ENCODE results near the gene NLK.

DNA sequence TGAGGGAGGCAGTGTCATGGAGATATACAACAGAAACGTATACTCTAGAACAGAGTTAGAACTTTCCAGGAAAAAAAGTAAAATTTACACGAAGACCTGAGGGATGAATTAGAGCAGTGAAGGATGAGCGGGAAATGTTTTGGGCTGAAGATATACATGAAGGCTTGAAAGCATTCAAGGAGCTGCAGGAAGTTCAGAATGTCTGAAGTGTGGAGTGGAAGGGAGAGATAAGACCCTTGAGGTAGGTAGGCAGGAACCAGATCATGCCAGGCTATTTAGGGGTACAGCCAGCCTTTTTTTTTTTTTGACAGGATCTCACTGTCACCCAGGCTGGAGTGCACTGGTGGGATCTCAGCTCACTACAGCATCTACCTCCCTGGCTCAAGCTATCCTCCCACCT is 3.2 kb upstream of the NLK start:
- TF ChIP-seq, protein P1, sequence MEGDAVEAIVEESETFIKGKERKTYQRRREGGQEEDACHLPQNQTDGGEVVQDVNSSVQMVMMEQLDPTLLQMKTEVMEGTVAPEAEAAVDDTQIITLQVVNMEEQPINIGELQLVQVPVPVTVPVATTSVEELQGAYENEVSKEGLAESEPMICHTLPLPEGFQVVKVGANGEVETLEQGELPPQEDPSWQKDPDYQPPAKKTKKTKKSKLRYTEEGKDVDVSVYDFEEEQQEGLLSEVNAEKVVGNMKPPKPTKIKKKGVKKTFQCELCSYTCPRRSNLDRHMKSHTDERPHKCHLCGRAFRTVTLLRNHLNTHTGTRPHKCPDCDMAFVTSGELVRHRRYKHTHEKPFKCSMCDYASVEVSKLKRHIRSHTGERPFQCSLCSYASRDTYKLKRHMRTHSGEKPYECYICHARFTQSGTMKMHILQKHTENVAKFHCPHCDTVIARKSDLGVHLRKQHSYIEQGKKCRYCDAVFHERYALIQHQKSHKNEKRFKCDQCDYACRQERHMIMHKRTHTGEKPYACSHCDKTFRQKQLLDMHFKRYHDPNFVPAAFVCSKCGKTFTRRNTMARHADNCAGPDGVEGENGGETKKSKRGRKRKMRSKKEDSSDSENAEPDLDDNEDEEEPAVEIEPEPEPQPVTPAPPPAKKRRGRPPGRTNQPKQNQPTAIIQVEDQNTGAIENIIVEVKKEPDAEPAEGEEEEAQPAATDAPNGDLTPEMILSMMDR (IDR thresholded peaks at IDR 0.05; ENCODE audit: borderline replicate concordance, extremely low read depth, low read length, poor library complexity, severe bottlenecking): no peak
- TF ChIP-seq EZH2 (IDR thresholded peaks at IDR 0.05; ENCODE audit: borderline replicate concordance, low read depth, low read length, severe bottlenecking): no peak
